Panc1 (cell line): ENCODE data around the gene TWNK.

Source experiments
- POLR2AphosphoS5 ChIP-seq: IDR thresholded peaks from 2 replicates; pipeline ENCODE4 v1.6.1; 2012; ENCODE audit warnings: mild to moderate bottlenecking, low read depth, low read length, moderate library complexity
- SIN3A ChIP-seq: IDR thresholded peaks from 2 replicates; pipeline ENCODE4 v1.6.1; 2012; ENCODE audit warnings: low read depth, mild to moderate bottlenecking, low read length, moderate library complexity, borderline replicate concordance; ENCODE audit not compliant: insufficient read depth
- TF ChIP-seq, protein P1 (sequence below): fragments of 450-650 bp; IDR thresholded peaks from 2 replicates; pipeline ENCODE4 v1.5.1; 2017; ENCODE audit warnings: mild to moderate bottlenecking
- TF ChIP-seq, protein P2 (sequence below), 2 experiments: IDR thresholded peaks; 2 replicates each; pipeline ENCODE4 v1.6.1; 2011 to 2012; ENCODE audit warnings: low read depth in 2 of 2, control low read depth in 1 of 2, low read length in 1 of 2, mild to moderate bottlenecking in 1 of 2, moderate library complexity in 1 of 2; ENCODE audit not compliant: insufficient read depth in 1 of 2

DNA sequence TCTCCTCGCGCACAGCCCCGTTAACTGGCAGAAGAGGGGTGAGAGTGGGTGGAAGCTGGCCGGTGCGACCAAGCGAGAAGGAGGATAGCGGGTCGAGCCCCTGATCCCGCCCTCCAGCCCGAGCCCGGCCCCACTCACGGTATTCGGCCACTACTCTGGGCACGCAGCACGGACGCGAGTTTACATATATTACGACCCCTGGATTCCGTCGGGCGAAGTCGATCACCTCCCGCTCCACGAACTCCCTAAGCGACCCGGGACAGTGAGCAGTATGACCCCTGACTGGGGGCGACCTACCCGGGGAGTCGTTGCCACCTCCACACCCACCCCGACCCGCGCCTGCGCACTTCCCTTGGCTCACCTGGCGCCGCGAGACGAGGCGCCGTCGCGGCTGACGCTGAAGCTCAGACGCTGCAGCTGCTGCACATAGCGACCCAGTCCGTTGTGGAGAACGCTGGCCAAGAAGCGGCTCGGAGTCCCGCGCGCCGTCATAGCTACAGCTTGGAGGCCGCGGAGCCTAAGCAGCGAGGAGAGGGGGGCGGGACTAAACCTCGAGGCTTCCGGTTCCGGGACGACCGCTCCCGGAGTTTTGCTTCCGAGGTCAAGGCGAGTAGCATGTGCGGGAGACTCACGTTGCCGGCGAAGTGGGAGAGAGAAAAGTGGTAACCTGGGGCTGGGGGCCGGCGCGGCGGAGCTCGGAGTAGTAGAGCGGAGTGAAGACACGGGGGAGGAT lies at the start of gene TWNK, which contains the start of gene MRPL43:
- TF ChIP-seq, protein P1, sequence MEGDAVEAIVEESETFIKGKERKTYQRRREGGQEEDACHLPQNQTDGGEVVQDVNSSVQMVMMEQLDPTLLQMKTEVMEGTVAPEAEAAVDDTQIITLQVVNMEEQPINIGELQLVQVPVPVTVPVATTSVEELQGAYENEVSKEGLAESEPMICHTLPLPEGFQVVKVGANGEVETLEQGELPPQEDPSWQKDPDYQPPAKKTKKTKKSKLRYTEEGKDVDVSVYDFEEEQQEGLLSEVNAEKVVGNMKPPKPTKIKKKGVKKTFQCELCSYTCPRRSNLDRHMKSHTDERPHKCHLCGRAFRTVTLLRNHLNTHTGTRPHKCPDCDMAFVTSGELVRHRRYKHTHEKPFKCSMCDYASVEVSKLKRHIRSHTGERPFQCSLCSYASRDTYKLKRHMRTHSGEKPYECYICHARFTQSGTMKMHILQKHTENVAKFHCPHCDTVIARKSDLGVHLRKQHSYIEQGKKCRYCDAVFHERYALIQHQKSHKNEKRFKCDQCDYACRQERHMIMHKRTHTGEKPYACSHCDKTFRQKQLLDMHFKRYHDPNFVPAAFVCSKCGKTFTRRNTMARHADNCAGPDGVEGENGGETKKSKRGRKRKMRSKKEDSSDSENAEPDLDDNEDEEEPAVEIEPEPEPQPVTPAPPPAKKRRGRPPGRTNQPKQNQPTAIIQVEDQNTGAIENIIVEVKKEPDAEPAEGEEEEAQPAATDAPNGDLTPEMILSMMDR, result no peak
- TF ChIP-seq POLR2AphosphoS5 (peak; percentile 84), SIN3A (no peak; the same call in 1 of the 2 replicates)
- TF ChIP-seq, protein P2, sequence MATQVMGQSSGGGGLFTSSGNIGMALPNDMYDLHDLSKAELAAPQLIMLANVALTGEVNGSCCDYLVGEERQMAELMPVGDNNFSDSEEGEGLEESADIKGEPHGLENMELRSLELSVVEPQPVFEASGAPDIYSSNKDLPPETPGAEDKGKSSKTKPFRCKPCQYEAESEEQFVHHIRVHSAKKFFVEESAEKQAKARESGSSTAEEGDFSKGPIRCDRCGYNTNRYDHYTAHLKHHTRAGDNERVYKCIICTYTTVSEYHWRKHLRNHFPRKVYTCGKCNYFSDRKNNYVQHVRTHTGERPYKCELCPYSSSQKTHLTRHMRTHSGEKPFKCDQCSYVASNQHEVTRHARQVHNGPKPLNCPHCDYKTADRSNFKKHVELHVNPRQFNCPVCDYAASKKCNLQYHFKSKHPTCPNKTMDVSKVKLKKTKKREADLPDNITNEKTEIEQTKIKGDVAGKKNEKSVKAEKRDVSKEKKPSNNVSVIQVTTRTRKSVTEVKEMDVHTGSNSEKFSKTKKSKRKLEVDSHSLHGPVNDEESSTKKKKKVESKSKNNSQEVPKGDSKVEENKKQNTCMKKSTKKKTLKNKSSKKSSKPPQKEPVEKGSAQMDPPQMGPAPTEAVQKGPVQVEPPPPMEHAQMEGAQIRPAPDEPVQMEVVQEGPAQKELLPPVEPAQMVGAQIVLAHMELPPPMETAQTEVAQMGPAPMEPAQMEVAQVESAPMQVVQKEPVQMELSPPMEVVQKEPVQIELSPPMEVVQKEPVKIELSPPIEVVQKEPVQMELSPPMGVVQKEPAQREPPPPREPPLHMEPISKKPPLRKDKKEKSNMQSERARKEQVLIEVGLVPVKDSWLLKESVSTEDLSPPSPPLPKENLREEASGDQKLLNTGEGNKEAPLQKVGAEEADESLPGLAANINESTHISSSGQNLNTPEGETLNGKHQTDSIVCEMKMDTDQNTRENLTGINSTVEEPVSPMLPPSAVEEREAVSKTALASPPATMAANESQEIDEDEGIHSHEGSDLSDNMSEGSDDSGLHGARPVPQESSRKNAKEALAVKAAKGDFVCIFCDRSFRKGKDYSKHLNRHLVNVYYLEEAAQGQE (IDR thresholded peaks at IDR 0.05; ENCODE audit: insufficient read depth in 1 of 2, low read depth in 2 of 2, low read length in 1 of 2), result no peak
